GM21515 (cell line): ENCODE results near the gene TAF8.

Experiments used
- ATAC-seq: cut with Tn5 transposase; IDR thresholded peaks from one replicate; pipeline ENCODE4 v1.9.1; 2021; ENCODE audit not compliant: unreplicated experiment

Gene TAF8

DNA sequence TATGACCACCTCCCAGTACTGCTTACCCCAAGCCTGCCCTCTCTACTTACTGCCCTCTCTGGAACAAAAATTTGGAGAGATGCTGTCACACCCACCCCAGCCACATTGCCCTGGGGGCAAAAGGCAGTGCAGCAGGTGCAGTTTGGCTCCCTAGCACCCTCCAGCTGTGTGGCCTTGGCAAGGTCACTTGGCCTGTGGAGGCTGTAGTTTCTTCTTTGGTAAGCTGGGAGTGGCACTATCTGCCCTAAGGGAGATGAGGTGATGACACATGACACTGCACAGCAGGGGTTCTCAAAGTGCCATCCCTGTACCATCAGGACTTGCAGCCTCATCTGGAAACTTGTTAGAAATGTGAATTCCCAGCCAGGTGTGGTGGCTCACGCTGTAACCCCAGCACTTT lies 44.8 kb downstream of the TAF8 start:
- ATAC-seq, result no peak

DNA sequence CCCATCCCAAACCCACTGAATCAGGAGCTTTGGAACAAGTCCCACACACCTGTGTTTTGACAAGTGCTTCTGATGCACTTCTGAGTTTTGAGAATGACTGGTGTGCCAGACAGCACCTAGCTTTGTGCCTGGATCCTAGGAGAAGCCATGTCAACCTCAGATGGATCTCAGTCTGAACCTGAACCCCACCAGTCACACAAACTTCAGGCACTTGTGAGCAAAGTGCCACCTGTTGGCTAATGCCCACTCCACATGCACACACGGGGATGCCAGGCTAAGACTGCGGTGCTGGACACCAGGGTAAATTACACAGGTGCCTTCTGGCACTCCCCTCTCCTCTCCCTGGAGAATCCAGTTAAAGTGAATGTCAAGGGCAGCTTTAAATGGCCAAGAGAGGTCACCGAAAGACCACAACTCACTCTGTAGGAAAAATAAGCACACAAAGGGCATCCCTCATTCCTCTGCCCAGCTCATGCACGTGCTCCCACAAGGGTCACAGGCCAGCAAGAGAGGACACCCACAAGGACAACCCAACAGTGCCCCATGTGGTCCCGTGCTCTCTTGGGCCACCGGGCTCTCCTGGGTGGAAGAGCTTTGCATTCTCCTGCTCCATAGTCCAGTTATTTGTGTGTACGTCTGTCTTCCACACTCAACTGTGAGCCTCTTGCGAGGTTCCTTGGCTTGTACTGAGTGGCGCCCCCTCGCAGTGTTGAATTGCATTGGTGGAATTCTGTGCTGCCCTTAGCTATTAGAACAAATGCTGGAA lies 45.6 kb downstream of the TAF8 start:
- no peak for ATAC-seq

GRCh38 chr6:42099340-42100028 lies 49.2 kb downstream of the TAF8 start:
- ATAC-seq, result no peak

DNA sequence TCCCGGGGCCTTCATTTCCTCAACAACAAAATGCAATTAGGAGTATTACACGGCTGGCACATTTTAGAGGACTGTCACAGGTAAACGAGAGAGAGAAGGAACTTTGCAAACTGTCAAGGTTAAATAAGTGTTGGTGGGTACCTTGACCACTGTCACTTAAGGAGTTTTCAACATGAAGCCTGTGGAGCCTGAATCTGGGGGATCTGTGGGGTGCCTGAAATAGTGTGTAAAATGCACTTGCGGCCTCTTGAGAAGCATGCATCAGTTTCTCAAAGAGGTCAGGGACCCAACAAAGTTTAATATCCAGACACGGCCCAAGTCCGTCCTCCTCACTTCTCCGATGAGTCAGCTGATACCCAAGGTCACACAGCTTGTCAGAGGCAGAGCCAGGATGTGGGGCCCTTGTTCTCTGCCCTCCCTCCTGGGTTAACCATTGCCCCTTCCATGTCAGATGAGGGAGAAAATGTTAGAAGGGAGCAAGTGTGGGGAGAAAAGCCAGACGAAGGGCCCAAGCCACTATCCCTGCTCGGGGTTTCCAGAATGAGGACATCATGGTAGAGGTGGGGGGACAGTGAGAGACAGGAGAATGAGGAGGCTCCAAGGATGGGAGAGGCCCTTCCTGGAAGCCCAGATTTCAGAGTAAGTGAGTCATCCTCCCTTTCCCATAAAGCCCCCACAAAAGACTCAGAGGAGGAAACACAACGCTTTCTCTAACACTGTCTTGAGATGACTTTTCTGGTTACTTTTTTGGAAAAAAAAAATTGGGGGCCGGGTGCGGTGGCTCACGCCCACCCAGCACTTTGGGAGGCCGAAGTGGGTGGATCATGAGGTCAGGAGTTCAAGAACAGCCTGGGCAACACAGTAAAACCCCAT lies 49.9 kb downstream of the TAF8 start:
- ATAC-seq, result no peak

DNA sequence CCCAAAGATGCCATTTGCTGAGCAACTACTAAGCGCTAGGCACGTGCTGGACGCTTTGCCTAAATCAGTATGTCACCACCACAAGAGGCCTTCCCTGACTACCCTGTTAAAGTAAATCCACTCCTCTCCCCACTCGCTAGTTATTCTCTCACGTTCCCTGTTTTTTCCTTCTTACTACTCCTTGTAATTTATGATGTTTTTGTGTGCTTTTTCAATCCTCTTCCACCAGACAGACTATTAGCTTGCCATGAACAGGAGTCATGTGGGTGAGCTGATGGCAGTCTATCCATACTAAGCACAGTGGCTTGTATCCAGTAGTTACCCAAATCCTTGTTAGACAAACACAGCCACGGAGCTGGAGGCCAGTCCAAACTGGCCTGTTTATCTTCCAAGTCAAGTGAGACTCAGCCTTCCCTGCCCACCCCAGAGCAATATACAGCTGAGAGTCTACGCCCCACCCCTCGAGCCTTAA lies 50.9 kb downstream of the TAF8 start:
- ATAC-seq, result no peak

GRCh38 chr6:42103216-42103615 lies 52.9 kb downstream of the TAF8 start:
- no peak for ATAC-seq

- no peak for ATAC-seq
Observed at GRCh38 chr6:42103753-42104094, 53.4 kb downstream of the TAF8 start.

GRCh38 chr6:42104095-42104803 lies 53.9 kb downstream of the TAF8 start:
- no peak for ATAC-seq

GRCh38 chr6:42104804-42105125 lies 54.4 kb downstream of the TAF8 start:
- no peak for ATAC-seq

- no peak for ATAC-seq
Observed at GRCh38 chr6:42105156-42105648, 54.9 kb downstream of the TAF8 start.

DNA sequence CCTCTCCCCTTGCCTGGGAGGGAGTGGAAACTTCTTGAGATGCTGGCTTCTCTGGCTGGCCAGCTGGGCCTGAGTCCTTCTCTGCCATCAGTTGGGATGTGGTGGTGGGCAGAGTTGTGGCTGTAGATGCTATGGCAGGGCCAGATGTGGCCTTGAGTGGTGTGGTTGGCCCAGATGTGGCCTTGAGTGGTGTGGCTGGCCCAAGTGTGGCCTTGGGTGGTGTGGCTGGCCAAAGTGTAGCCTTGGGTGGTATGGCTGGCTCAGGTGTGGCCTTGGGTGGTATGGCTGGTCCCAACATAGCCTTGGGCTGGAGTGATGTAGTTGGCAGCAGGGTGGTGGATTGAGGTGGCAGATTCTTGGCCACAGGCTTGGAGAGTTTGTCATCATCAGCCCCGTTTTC lies 55.4 kb downstream of the TAF8 start:
- no peak for ATAC-seq

GRCh38 chr6:42106112-42107023 lies 56.0 kb downstream of the TAF8 start:
- ATAC-seq, result no peak

GRCh38 chr6:42108071-42108470 lies 57.7 kb downstream of the TAF8 start:
- no peak for ATAC-seq

DNA sequence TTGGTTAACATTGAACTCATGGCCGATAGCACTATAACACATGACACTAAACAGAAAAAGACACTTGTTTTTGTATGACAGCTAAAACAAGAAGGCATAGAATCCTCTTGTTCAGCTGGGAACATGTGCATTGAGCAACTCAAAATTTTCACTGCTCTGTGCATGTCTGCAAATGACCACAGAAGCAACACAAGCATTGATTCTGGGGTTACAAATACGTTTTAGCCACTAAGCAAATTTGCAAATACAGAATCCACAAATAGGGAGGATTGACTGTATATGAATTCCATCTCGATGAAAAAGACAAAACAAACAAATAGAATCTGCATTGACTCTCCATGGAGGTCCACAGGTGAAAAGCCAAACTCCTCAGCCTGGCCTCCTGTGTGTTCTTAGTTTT lies 60.4 kb downstream of the TAF8 start:
- ATAC-seq, result no peak

GRCh38 chr6:42112351-42112750 lies 62.0 kb downstream of the TAF8 start:
- no peak for ATAC-seq

DNA sequence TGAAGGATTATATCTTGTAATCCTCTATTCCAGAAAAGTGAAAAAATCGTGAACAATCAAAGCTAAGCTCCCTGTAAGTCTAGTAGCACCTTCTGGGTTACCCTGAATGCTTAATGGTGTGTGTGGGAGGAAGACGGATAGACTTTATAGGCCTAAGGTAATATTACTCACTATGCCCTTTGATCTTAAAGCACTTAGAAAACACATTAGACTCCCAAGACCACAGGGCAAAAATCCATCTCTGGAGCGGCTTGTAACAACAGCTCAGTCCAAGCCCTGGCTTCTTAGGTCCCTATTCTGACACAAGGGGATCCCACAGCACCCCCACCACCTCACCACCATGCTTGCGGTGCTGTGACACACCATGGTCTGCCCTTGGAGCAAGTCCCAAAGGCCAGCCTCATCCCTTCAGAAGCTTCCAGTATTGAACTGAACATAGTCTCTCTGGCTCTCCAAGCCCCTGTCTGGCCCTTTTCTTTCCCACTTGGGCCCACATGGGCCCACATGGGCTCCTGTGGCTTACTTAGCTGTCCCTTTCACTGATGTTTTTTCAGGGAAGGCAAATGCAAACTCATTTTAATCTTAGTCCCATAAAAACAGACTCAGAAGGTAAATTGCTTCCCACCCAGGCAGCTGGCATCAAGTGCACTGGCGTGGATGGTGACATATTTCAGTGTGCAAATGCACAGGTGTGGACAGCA lies 63.8 kb downstream of the TAF8 start:
- ATAC-seq, result no peak

DNA sequence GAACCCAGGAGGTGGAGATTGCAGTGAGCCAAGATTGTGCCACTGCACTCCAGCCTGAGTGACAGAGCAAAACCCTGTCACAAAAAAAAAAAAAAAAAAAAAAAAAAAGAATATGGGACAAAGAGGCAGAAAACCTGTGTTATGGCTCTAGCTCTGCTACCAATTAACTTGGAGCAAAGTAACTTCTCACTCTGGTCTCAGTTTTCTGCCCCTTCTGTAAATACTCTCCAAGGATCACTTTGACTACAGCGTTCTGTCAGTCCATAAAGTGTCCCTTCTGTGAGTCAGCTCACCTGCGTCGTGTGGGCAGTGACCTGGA lies 67.5 kb downstream of the TAF8 start:
- ATAC-seq, result no peak

DNA sequence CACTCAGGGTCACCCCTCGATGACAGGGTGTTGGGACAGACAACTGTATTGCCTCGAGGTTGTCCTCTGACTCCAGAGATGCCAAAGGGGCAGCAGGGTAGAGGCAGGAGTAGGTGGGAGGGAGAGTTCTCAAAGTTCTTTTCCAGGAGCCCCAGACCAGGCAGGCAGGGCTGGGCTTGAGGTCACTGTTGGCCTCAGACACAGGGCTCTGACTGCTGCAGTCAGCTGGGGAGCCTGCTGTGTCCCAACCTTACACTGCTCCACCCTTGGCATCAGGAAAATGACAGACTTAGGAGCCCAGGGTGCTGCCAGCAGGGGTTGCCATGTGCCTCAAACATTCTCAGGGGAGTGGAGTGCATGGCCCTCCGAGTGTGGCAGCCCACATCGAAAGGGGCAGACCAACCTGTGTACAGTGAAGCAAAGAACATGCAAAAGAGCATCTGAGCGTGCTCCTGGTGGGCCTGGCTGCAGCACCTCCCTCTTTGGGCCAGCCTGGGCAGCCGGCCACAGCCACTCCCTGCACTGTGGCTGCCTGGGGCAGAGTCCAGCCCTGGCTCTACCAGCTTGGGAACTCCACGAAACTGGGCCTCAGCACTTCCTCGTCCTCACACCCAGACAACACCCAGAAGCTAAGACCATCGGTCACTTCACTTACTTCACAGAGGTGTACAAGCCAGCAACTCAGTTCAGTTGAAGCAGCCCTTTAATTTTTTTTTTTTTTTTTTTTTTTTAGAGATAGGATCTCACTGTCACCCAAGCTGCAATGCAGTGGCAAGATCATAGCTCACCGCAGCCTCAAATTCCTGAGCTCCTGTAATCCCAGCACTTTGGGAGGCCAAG lies 68.1 kb downstream of the TAF8 start:
- no peak for ATAC-seq
